HepG2 (cell line): ENCODE data around the gene NGDN. TPM values are rescaled to one million over a fixed set of nuclear protein-coding genes. Genes with fewer than 3 reads are reported as not detected.

Source experiments
- ASH2L ChIP-seq: fragments of 300-600, 200-600 bp; sonication (generic); IDR thresholded peaks from 2 replicates; pipeline ENCODE4 v1.7.0; 2017; ENCODE audit warnings: low read depth, mild to moderate bottlenecking, moderate library complexity, mixed read lengths, low read length; ENCODE audit not compliant: insufficient read length
- CBX2 ChIP-seq, 2 experiments: fragments of 200-600 bp in 1 of 2; sonication (generic); formaldehyde crosslinking in 1 of 2; IDR thresholded peaks; 2 replicates each; pipeline versions ENCODE4 v1.7.0 to v1.8.1; 2018 to 2022; ENCODE audit warnings: low read depth in 2 of 2, low read length in 1 of 2, mild to moderate bottlenecking in 1 of 2, missing genetic modification reagents in 1 of 2
- ELF3 ChIP-seq: IDR thresholded peaks from 2 replicates; pipeline ENCODE4 v1.6.1; 2016; ENCODE audit warnings: missing genetic modification reagents, missing compliant biosample characterization
- ERF ChIP-seq: IDR thresholded peaks from 2 replicates; pipeline ENCODE4 v1.6.1; 2018; ENCODE audit warnings: missing biosample characterization, missing genetic modification reagents
- ETV5 ChIP-seq: IDR thresholded peaks from 2 replicates; pipeline ENCODE4 v1.6.1; 2018; ENCODE audit warnings: missing biosample characterization, missing genetic modification reagents, inconsistent platforms, borderline replicate concordance
- GATAD1 ChIP-seq: IDR thresholded peaks from 2 replicates; pipeline ENCODE4 v1.6.1; 2016; ENCODE audit warnings: missing genetic modification reagents, missing compliant biosample characterization
- KLF11 ChIP-seq: IDR thresholded peaks from 2 replicates; pipeline ENCODE4 v1.6.1; 2016; ENCODE audit warnings: missing compliant biosample characterization
- KMT2B ChIP-seq: IDR thresholded peaks from 2 replicates; pipeline ENCODE4 v1.6.1; 2016; ENCODE audit warnings: missing genetic modification reagents, missing compliant biosample characterization
- MEIS2 ChIP-seq: sonication (generic); formaldehyde crosslinking; IDR thresholded peaks from 2 replicates; pipeline ENCODE4 v1.9.0; 2021; ENCODE audit warnings: mild to moderate bottlenecking, missing genetic modification reagents
- MTA3 ChIP-seq: sonication (generic); formaldehyde crosslinking; IDR thresholded peaks from 2 replicates; pipeline ENCODE4 v1.4.0; 2020; ENCODE audit warnings: missing genetic modification reagents
- RARA ChIP-seq: IDR thresholded peaks from 2 replicates; pipeline ENCODE4 v1.6.1; 2016; ENCODE audit warnings: missing genetic modification reagents, missing compliant biosample characterization
- RCOR2 ChIP-seq: IDR thresholded peaks from 2 replicates; pipeline ENCODE4 v1.6.1; 2016; ENCODE audit warnings: missing biosample characterization, missing genetic modification reagents
- RFXANK ChIP-seq: IDR thresholded peaks from 2 replicates; pipeline ENCODE4 v1.6.1; 2016
- SNAI1 ChIP-seq: sonication (generic); formaldehyde crosslinking; IDR thresholded peaks from 2 replicates; pipeline ENCODE4 v1.5.0; 2020; ENCODE audit warnings: mild to moderate bottlenecking, missing genetic modification reagents, borderline replicate concordance
- SRSF9 ChIP-seq: fragments of 200-400 bp; formaldehyde crosslinking; IDR thresholded peaks from 2 replicates; pipeline ENCODE4 v1.6.1; 2018; ENCODE audit warnings: borderline replicate concordance, mild to moderate bottlenecking, low read depth, low read length; ENCODE audit not compliant: insufficient read depth, poor library complexity, severe bottlenecking
- ZNF441 ChIP-seq: sonication (generic); formaldehyde crosslinking; IDR thresholded peaks from 2 replicates; pipeline ENCODE4 v1.7.0; 2021; ENCODE audit warnings: missing genetic modification reagents, borderline replicate concordance
- ZNF562 ChIP-seq: sonication (generic); formaldehyde crosslinking; IDR thresholded peaks from 2 replicates; pipeline ENCODE4 v1.8.0; 2022; ENCODE audit warnings: missing genetic modification reagents, borderline replicate concordance
- ZNF605 ChIP-seq: sonication (generic); formaldehyde crosslinking; IDR thresholded peaks from 2 replicates; pipeline ENCODE4 v1.8.0; 2022; ENCODE audit warnings: mild to moderate bottlenecking, missing genetic modification reagents
- ZNF607 ChIP-seq: sonication (generic); formaldehyde crosslinking; IDR thresholded peaks from 2 replicates; pipeline ENCODE4 v1.5.1; 2020; ENCODE audit warnings: missing genetic modification reagents, mild to moderate bottlenecking, borderline replicate concordance
- ZNF615 ChIP-seq: sonication (generic); formaldehyde crosslinking; IDR thresholded peaks from 2 replicates; pipeline ENCODE4 v1.5.0; 2020; ENCODE audit warnings: mild to moderate bottlenecking, missing genetic modification reagents, borderline replicate concordance
- polyA plus RNA-seq, 8 experiments: library from polyadenylated mRNA; depleted of rRNA in 3 of 8; stranded (reverse) in 7 of 8; unstranded in 1 of 8; fragments of >200 nt; fragmentation: Illumina TruSeq in 4 of 8; extraction: Trizol in 4 of 8; gene quantifications; 2 replicates each; pipeline versions ENCODE4 v1.2.1 to v1.2.3, GENCODE V29; 2011 to 2016; ENCODE audit warnings: low read depth in 4 of 8, missing spikeins in 1 of 8, mixed read lengths in 1 of 8; ENCODE audit not compliant: insufficient read depth in 1 of 8
- total RNA-seq, 5 experiments: library from RNA; depleted of rRNA; stranded (reverse); fragments of >200 nt; fragmentation: Illumina TruSeq; extraction: Trizol; gene quantifications; 2 replicates each; pipeline ENCODE4 v1.2.3, GENCODE V29; 2016; ENCODE audit warnings: low read depth in 1 of 5
- TF ChIP-seq, protein P1 (sequence below): sonication (generic); formaldehyde crosslinking; IDR thresholded peaks from 2 replicates; pipeline ENCODE4 v1.8.1; 2023; ENCODE audit warnings: mild to moderate bottlenecking, missing genetic modification reagents, borderline replicate concordance
- TF ChIP-seq, protein P2 (sequence below): sonication (generic); formaldehyde crosslinking; IDR thresholded peaks from 2 replicates; pipeline ENCODE4 v1.5.0; 2020; ENCODE audit warnings: missing genetic modification reagents
- TF ChIP-seq, protein P3 (sequence below): sonication (generic); formaldehyde crosslinking; conservative IDR thresholded peaks from 2 replicates; pipeline ENCODE4 v1.4.0; 2020; ENCODE audit warnings: mild to moderate bottlenecking, missing genetic modification reagents, moderate library complexity
- TF ChIP-seq, protein P4 (sequence below): sonication (generic); formaldehyde crosslinking; IDR thresholded peaks from 2 replicates; pipeline ENCODE4 v1.4.0; 2020; ENCODE audit warnings: missing genetic modification reagents
- TF ChIP-seq, protein P5 (sequence below): sonication (generic); formaldehyde crosslinking; IDR thresholded peaks from 2 replicates; pipeline ENCODE4 v1.4.0; 2020; ENCODE audit warnings: missing genetic modification reagents

Gene NGDN
- total and polyA plus RNA-seq, 2 of the 13 experiments (the other 11 are each of a cell fraction or from before 2014, with no cell fraction given), result 154 to 216 TPM

DNA sequence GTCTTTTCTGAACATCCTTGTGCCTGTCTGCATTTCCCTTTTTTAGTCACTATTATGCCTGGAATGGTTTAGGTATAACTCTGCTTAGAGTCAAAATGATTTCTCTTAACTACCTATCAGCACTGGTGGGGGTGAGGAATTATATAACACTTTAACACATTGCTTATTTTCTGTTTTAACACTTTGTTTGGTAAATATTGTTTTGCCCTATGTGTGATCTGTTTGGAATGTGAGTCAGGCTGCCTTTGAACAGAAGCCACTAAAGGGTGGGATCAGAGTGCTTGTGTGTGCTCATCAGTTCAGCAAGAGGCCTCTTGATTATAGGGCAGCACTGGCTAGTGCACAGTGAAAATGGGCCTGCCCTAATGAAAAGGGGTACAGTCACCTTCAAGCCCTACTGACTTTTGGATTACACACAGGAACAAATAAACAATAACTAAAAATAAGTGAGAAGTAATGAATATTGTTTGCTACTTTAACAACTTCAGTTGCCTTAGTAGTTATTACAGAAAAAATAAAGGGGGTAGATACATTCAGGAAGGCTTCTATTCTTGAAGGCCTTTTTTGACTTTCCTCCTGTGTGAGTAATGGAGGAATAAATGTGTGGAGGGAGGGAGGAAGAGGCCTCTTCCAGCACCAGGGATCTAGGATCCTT is 23.2 kb downstream of the NGDN start (continued):
- TF ChIP-seq ELF3 (CRISPR knock-in tag) (peak; percentile 74), RCOR2 (CRISPR knock-in tag) (peak; percentile 84), ZNF607 (peak; percentile 78; the same call in 1 of the 2 replicates), ETV5 (peak; percentile 28; the same call in 1 of the 2 replicates), GATAD1 (CRISPR knock-in tag) (peak; percentile 61; the same call in 1 of the 2 replicates), RARA (CRISPR knock-in tag) (peak; percentile 98), KMT2B (CRISPR knock-in tag) (0 out of 2 replicates have a peak, but pooled peaks have one; percentile 25), ZNF605 (no peak), ERF (CRISPR knock-in tag) (peak; percentile 62), SNAI1 (CRISPR knock-in tag) (no peak), MEIS2 (CRISPR knock-in tag) (0 out of 2 replicates have a peak, but pooled peaks have one; percentile 26), ASH2L (peak; percentile 42), MTA3 (CRISPR knock-in tag) (no peak), RFXANK (CRISPR knock-in tag) (peak; percentile 75; the same call in 1 of the 2 replicates), KLF11 (CRISPR knock-in tag) (peak; percentile 38; the same call in 1 of the 2 replicates), ZNF615 (CRISPR knock-in tag) (no peak), ZNF562 (CRISPR knock-in tag) (no peak), SRSF9 (no peak), ZNF441 (no peak), CBX2 (IDR thresholded peaks at IDR 0.05; ENCODE audit: low read depth, low read length) (no peak), CBX2 (CRISPR knock-in tag; IDR thresholded peaks at IDR 0.05; ENCODE audit: low read depth) (no peak)
- TF ChIP-seq, protein P1, sequence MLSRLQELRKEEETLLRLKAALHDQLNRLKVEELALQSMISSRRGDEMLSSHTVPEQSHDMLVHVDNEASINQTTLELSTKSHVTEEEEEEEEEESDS (CRISPR knock-in tag), result no peak
- TF ChIP-seq, protein P2, sequence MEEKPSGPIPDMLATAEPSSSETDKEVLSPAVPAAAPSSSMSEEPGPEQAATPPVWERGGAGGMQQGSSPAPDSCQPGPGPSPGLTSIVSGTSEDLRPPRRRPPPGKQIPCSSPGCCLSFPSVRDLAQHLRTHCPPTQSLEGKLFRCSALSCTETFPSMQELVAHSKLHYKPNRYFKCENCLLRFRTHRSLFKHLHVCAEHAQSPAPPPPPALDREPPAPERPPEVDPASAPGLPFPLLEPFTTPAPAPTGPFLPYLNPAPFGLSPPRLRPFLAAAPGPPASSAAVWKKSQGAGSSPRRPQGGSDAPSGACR (CRISPR knock-in tag), result peak; percentile 51; the same call in 1 of the 2 replicates
- TF ChIP-seq, protein P3, sequence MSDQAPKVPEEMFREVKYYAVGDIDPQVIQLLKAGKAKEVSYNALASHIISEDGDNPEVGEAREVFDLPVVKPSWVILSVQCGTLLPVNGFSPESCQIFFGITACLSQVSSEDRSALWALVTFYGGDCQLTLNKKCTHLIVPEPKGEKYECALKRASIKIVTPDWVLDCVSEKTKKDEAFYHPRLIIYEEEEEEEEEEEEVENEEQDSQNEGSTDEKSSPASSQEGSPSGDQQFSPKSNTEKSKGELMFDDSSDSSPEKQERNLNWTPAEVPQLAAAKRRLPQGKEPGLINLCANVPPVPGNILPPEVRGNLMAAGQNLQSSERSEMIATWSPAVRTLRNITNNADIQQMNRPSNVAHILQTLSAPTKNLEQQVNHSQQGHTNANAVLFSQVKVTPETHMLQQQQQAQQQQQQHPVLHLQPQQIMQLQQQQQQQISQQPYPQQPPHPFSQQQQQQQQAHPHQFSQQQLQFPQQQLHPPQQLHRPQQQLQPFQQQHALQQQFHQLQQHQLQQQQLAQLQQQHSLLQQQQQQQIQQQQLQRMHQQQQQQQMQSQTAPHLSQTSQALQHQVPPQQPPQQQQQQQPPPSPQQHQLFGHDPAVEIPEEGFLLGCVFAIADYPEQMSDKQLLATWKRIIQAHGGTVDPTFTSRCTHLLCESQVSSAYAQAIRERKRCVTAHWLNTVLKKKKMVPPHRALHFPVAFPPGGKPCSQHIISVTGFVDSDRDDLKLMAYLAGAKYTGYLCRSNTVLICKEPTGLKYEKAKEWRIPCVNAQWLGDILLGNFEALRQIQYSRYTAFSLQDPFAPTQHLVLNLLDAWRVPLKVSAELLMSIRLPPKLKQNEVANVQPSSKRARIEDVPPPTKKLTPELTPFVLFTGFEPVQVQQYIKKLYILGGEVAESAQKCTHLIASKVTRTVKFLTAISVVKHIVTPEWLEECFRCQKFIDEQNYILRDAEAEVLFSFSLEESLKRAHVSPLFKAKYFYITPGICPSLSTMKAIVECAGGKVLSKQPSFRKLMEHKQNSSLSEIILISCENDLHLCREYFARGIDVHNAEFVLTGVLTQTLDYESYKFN (CRISPR knock-in tag), result peak; percentile 85
- TF ChIP-seq, protein P4, sequence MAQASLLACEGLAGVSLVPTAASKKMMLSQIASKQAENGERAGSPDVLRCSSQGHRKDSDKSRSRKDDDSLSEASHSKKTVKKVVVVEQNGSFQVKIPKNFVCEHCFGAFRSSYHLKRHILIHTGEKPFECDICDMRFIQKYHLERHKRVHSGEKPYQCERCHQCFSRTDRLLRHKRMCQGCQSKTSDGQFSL (CRISPR knock-in tag), result peak; percentile 55; the same call in 1 of the 2 replicates
- TF ChIP-seq, protein P5, sequence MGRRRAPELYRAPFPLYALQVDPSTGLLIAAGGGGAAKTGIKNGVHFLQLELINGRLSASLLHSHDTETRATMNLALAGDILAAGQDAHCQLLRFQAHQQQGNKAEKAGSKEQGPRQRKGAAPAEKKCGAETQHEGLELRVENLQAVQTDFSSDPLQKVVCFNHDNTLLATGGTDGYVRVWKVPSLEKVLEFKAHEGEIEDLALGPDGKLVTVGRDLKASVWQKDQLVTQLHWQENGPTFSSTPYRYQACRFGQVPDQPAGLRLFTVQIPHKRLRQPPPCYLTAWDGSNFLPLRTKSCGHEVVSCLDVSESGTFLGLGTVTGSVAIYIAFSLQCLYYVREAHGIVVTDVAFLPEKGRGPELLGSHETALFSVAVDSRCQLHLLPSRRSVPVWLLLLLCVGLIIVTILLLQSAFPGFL, result no peak
